Spleen (tissue), 11 donors: Measurements from ENCODE around the gene VWA3A. TPM values are rescaled to one million over a fixed set of nuclear protein-coding genes. Genes with fewer than 3 reads are reported as not detected.

Source experiments
- DNase-seq: peaks from one replicate; pipeline ENCODE4 v3.0.0-alpha.2; 2020
- H3K27ac ChIP-seq, 8 donors: fragments of 200-600 bp; sonication (generic) in 7 of 8; 1 replicate in 4 of 8; 2 replicates in 4 of 8; pipeline versions ENCODE4 v1.5.0 to v1.8.0; 2016 to 2021; ENCODE audit warnings: inconsistent platforms in 4 of 8, mild to moderate bottlenecking in 4 of 8, moderate library complexity in 1 of 8
- H3K27me3 ChIP-seq, 7 donors: fragments of 200-600 bp; sonication (generic) in 6 of 7; replicated peaks in 1 of 7; 1 replicate in 4 of 7; 2 replicates in 3 of 7; pipeline versions ENCODE4 v1.5.0 to v1.8.0; 2016 to 2021; ENCODE audit warnings: inconsistent platforms in 3 of 7, mild to moderate bottlenecking in 1 of 7
- H3K36me3 ChIP-seq, 6 donors: fragments of 200-600 bp; sonication (generic) in 5 of 6; 1 replicate in 4 of 6; 2 replicates in 2 of 6; pipeline versions ENCODE4 v1.5.0 to v1.8.0; 2016 to 2021; ENCODE audit warnings: inconsistent platforms in 2 of 6
- H3K4me1 ChIP-seq, 6 donors: fragments of 200-600 bp; sonication (generic) in 5 of 6; 1 replicate in 3 of 6; 2 replicates in 3 of 6; pipeline versions ENCODE4 v1.5.0 to v1.8.0; 2016 to 2021; ENCODE audit warnings: inconsistent platforms in 3 of 6
- H3K4me3 ChIP-seq, 8 donors: fragments of 200-600 bp; sonication (generic) in 7 of 8; 1 replicate in 4 of 8; 2 replicates in 4 of 8; pipeline versions ENCODE4 v1.5.0 to v1.8.0; 2016 to 2021; ENCODE audit warnings: inconsistent platforms in 4 of 8, mild to moderate bottlenecking in 4 of 8, moderate library complexity in 2 of 8
- H3K9me3 ChIP-seq, 8 donors: fragments of 200-600 bp; sonication (generic) in 7 of 8; 1 replicate in 4 of 8; 2 replicates in 4 of 8; pipeline versions ENCODE4 v1.5.0 to v1.8.0; 2016 to 2021; ENCODE audit warnings: inconsistent platforms in 4 of 8
- POLR2A ChIP-seq, 3 donors: fragments of 450-650 bp; IDR thresholded peaks; one replicate each; pipeline ENCODE4 v1.5.1; 2017; ENCODE audit warnings: antibody characterized with exemption in 3 of 3, mild to moderate bottlenecking in 1 of 3
- POLR2AphosphoS5 ChIP-seq, 3 donors: sonication (generic); formaldehyde crosslinking; IDR thresholded peaks; one replicate each; pipeline ENCODE4 v1.5.1; 2017; ENCODE audit warnings: antibody characterized with exemption in 3 of 3
- WGBS, 5 donors: extraction: QIAGEN DNeasy Blood & Tissue Kit in 3 of 5; methylation state at CpG; one replicate each; pipeline versions ENCODE4 v1.1.5 to v1.1.7; 2013 to 2018; 5-methylcytosine and 5-hydroxymethylcytosine counted together
- intact Hi-C: fragments of 100-400 bp; cut with DNase I; formaldehyde crosslinking; loops from one replicate; pipeline ENCODE4 v1.15.0; 2023; ENCODE audit warnings: low total_unique reads
- polyA plus RNA-seq, 3 donors: library from polyadenylated mRNA; stranded (reverse); fragments of 200-250 nt; gene quantifications; one replicate each; pipeline ENCODE4 v1.2.1, GENCODE V29; 2013
- total RNA-seq, 7 donors: library from RNA; depleted of rRNA in 3 of 7; stranded (reverse); fragments of >200 nt in 3 of 7; fragmentation: NEBNext Ultra II Directional in 4 of 7; extraction: Animal tissue kit (Norgen Biotek cat#: 25700) in 4 of 7; gene quantifications; one replicate each; pipeline versions ENCODE4 v1.1.0 to v1.2.1, GENCODE V29; 2016 to 2021
- TF ChIP-seq, protein P1 (sequence below), 11 experiments: fragments of 200-600 bp in 7 of 11; fragments of 450-650 bp in 4 of 11; sonication (generic) in 4 of 11; IDR thresholded peaks in 8 of 11; conservative IDR thresholded peaks in 3 of 11; 1 replicate in 7 of 11; 2 replicates in 4 of 11; pipeline versions ENCODE4 v1.4.0 to v1.8.0; 2016 to 2021; ENCODE audit warnings: antibody characterized with exemption in 11 of 11, inconsistent platforms in 4 of 11, mild to moderate bottlenecking in 1 of 11
- donor health status: healthy with polysubstance abuse.
- donor health status: DM: no; HTN: no; CAD: no; lungs with moderate emphysema.
- donor health status: DM: no; HTN: no; CAD: no.
- donor health status: Bipolar disorder and iron deficiency.
- donor health status: healthy.
- donor health status: DM: no; HTN: no; CAD: no.
- donor health status: DM: yes; HTN: yes; CAD: no.

VWA3A gene
- total and polyA plus RNA-seq, 10 donors = 0.08 to 2.1 (median 0.30) TPM; not detected in 2

DNA sequence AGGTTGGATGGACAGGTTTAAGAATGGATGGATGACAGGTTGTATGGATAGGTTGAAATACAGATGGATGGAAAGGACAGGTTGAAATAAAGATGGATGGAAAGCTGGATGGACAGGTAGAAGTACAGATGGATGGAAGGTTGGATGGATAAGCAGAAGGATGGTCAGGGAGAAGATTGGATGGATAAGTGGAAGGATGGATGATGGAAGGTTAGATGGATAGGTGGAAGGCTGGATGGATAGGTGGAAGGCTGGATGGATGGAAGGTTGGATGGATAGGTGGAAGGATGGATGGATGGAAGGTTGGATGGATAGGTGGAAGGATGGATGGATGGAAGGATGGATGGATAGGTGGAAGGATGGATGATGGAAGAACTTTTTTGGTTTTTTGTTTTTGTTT is 69.1 kb downstream of the VWA3A start:
- H3K4me1 ChIP-seq = peaks cover 0 to 13% (median 9%) of the 10 kb centered on the region in 6 donors
- H3K27me3 ChIP-seq = peaks cover 4 to 34% (median 13%) of the 10 kb centered on the region in 7 donors
- H3K27ac ChIP-seq = no peak overlapping the region
- intact Hi-C loops = no loop called here
- no peak overlapping the region for H3K4me3 ChIP-seq
- TF ChIP-seq POLR2AphosphoS5 (IDR thresholded peaks at IDR 0.05) (no peak), POLR2A (IDR thresholded peaks at IDR 0.05) (no peak)
- TF ChIP-seq, protein P1, sequence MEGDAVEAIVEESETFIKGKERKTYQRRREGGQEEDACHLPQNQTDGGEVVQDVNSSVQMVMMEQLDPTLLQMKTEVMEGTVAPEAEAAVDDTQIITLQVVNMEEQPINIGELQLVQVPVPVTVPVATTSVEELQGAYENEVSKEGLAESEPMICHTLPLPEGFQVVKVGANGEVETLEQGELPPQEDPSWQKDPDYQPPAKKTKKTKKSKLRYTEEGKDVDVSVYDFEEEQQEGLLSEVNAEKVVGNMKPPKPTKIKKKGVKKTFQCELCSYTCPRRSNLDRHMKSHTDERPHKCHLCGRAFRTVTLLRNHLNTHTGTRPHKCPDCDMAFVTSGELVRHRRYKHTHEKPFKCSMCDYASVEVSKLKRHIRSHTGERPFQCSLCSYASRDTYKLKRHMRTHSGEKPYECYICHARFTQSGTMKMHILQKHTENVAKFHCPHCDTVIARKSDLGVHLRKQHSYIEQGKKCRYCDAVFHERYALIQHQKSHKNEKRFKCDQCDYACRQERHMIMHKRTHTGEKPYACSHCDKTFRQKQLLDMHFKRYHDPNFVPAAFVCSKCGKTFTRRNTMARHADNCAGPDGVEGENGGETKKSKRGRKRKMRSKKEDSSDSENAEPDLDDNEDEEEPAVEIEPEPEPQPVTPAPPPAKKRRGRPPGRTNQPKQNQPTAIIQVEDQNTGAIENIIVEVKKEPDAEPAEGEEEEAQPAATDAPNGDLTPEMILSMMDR (IDR thresholded peaks at IDR 0.05 in 8 of 11, conservative IDR thresholded peaks at IDR 0.05 in 3 of 11) = no peak
- DNase-seq = no peak
- no peaks in the 10 kb centered on the region for H3K9me3 ChIP-seq
- H3K36me3 ChIP-seq = no peaks in the 10 kb centered on the region

- H3K27ac ChIP-seq = no peak within 1 kb of the TSS
Measured at GRCh38 chr16:22161999-22162655, 69.8 kb downstream of the VWA3A start, which contains the start of gene SDR42E2. TSS of gene SDR42E2 (plus strand) at chr16:22162506. CDS start at chr16:22165583, 3,077 bp downstream.

GRCh38 chr16:22162656-22163009 is 70.3 kb downstream of the VWA3A start:
- H3K4me3 ChIP-seq = peak overlapping the region in 5 of 8 donors; percentile 12 to 53 (median 17)
- TF ChIP-seq POLR2AphosphoS5 (IDR thresholded peaks at IDR 0.05) (no peak), POLR2A (IDR thresholded peaks at IDR 0.05) (no peak)
- TF ChIP-seq, protein P1 (IDR thresholded peaks at IDR 0.05 in 8 of 11, conservative IDR thresholded peaks at IDR 0.05 in 3 of 11) = no peak
- no peaks in the 10 kb centered on the region for H3K36me3 ChIP-seq
- intact Hi-C loops = no loop called here
- H3K27ac ChIP-seq = no peak overlapping the region
- no peak for DNase-seq
- peaks cover 0 to 2% (median 0%) of the 10 kb centered on the region in 8 donors for H3K9me3 ChIP-seq
- H3K4me1 ChIP-seq = peaks cover 0 to 13% (median 9%) of the 10 kb centered on the region in 6 donors
- WGBS, 5 donors = 44 to 61% (median 49%) methylated on average over 12 to 14 of the region's 14 CpGs
- peaks cover 4 to 34% (median 13%) of the 10 kb centered on the region in 7 donors for H3K27me3 ChIP-seq

More at GRCh38 chr16:22161999-22162655, 69.8 kb downstream of the VWA3A start, which contains the start of gene SDR42E2:
- DNase-seq = no peak
- 7 to 18% (median 10%) methylated on average over 14 to 40 of the region's 40 CpGs for WGBS, 5 donors
- Histone ChIP-seq H3K27me3 (peaks cover 4 to 34% (median 13%) of the 10 kb centered on the region in 7 donors), H3K9me3 (peaks cover 0 to 2% (median 0%) of the 10 kb centered on the region in 8 donors), H3K4me1 (peaks cover 0 to 13% (median 9%) of the 10 kb centered on the region in 6 donors), H3K4me3 (peak within 1 kb of the TSS in 5 of 8 donors; percentile 12 to 53 (median 17)), H3K36me3 (no peaks in the 10 kb centered on the region)
- intact Hi-C loops = no loop called here
- TF ChIP-seq, protein P1 (IDR thresholded peaks at IDR 0.05 in 8 of 11, conservative IDR thresholded peaks at IDR 0.05 in 3 of 11) = no peak

DNA sequence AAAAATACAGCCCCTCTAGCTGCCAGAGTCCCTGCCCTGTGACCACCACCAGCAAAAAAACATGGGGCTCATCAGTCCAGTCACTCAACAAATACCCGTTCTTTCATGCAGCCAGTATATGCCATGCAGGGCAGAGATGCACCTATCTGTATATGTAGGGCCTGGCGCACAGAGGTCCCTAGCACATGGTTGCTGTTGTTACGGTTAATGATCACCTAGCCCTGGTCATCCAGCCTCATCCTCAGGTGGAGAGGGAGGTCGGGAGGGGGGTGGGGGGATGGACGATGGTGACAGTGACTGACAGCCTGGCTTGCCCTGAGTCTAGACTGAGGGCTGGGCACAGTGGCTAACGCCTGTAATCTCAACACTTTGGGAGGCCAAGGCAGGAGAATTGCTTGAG is 71.5 kb downstream of the VWA3A start:
- 80 to 91% (median 89%) methylated on average over 4 to 6 of the region's 6 CpGs for whole genome bisulfite sequencing, 5 donors

More for the DNA sequence above, 71.5 kb downstream of the VWA3A start:
- no peak for DNase-seq
- H3K4me3 ChIP-seq = no peak overlapping the region
- H3K9me3 ChIP-seq = peaks cover 0 to 2% (median 0%) of the 10 kb centered on the region in 8 donors
- peaks cover 0 to 13% (median 9%) of the 10 kb centered on the region in 6 donors for H3K4me1 ChIP-seq
- TF ChIP-seq POLR2AphosphoS5 (IDR thresholded peaks at IDR 0.05) = no peak
- H3K27ac ChIP-seq = no peak overlapping the region
- no peaks in the 10 kb centered on the region for H3K36me3 ChIP-seq
- peaks cover 4 to 34% (median 13%) of the 10 kb centered on the region in 7 donors for H3K27me3 ChIP-seq
- intact Hi-C loops = no loop called here
